Measurements from ENCODE around the gene POP7. TPM values are rescaled to one million over a fixed set of nuclear protein-coding genes. Genes with fewer than 3 reads are reported as not detected.

The POP7 gene
- total RNA-seq, 1 donor from 2014 or later: 30.0 TPM

Other genes starting within 250 kb of the POP7 start
- gene SPACDR, start 241.9 kb upstream of the POP7 start, total RNA-seq: 0.32 TPM
- gene TSC22D4, start 226.9 kb upstream of the POP7 start, total RNA-seq: 51.1 TPM
- gene NYAP1, start 222.2 kb upstream of the POP7 start, total RNA-seq: 0.32 TPM
- gene AGFG2, start 166.9 kb upstream of the POP7 start, total RNA-seq: 24.7 TPM
- 0.77 TPM for gene SAP25, start 132.2 kb upstream of the POP7 start, total RNA-seq
- 27.3 TPM for gene LRCH4, start 120.0 kb upstream of the POP7 start, total RNA-seq
- gene FBXO24, start 119.8 kb upstream of the POP7 start, total RNA-seq: 0.77 TPM
- 40.4 TPM for gene PCOLCE, start 103.8 kb upstream of the POP7 start, total RNA-seq
- 9.1 TPM for gene MOSPD3, start 93.6 kb upstream of the POP7 start, total RNA-seq
- not detected for gene TFR2, start 64.6 kb upstream of the POP7 start, total RNA-seq
- not detected for gene ACTL6B, start 49.7 kb upstream of the POP7 start, total RNA-seq
- 112 TPM for gene GNB2, start 32.4 kb upstream of the POP7 start, total RNA-seq
- gene GIGYF1, start 11.9 kb upstream of the POP7 start, total RNA-seq: 29.4 TPM
- not detected for gene EPO, start 14.3 kb downstream of the POP7 start, total RNA-seq
- not detected for gene ZAN, start 27.5 kb downstream of the POP7 start, total RNA-seq
- gene EPHB4, start 121.4 kb downstream of the POP7 start, total RNA-seq: 22.7 TPM
- 9.0 TPM for gene SLC12A9, start 146.6 kb downstream of the POP7 start, total RNA-seq
- 13.6 TPM for gene TRIP6, start 161.3 kb downstream of the POP7 start, total RNA-seq
- 63.2 TPM for gene SRRT, start 169.0 kb downstream of the POP7 start, total RNA-seq
- 1.9 TPM for gene UFSP1, start 183.6 kb downstream of the POP7 start, total RNA-seq
- 0.40 TPM for gene ACHE, start 189.8 kb downstream of the POP7 start, total RNA-seq
- 0.57 TPM for gene MUC3A, start 243.4 kb downstream of the POP7 start, total RNA-seq